ENCODE data around the gene LCN15. TPM values are rescaled to one million over a fixed set of nuclear protein-coding genes. Genes with fewer than 3 reads are reported as not detected.
A peak's percentile ranks its signal among the peaks of the same experiment; 100 is the strongest.
"Not testable (repeated sequence)": the region's sequence is repeated elsewhere in the genome, so short reads cannot be mapped to it uniquely, and the experiment has no call there.

The LCN15 gene
- total RNA-seq, 1 experiment from 2014 or later = not detected

DNA sequence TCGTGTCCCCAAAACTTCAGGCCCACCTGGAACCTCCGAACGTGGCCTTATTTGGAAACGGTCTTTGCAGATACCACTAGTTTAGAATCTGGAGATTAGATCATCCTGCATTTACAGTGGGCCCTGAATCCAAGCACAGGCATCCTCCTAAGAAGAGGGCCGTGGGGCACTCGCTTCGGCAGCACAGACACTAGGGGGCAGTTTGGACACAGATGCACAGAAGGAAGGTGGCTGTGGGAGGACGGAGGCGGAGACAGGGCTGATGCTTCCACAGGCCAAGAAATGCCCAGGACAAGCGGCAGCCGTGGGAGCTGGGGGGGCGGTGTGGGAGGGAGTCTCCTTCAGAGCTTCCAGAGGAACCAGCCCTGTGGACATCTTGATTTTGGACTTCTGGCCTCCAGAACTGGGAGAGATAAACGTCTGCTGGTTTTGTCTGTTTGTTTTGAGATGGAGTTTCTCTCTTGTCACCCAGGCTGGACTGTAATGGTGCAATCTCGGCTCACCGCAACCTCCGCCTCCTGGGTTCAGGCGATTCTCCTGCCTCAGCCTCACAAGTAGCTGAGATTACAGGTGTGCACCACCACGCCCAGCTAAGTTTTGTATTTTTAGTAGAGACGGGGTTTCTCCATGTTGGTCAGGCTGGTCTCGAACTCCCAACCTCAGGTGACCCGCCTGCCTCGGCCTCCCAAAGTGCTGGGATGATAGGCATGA, 3.3 kb downstream of the LCN15 start:
- not testable (repeated sequence) for H3K56ac ChIP-seq (ENCODE audit: insufficient read length, low read depth, low read length); H2BK20ac ChIP-seq (ENCODE audit: low read depth, low read length, poor library complexity, severe bottlenecking); H3K9me3 ChIP-seq (ENCODE audit: control insufficient read depth, low read depth, low read length); H3K9me3 Mint-ChIP-seq; H3K36me3 Mint-ChIP-seq (ENCODE audit: insufficient read depth in 1 of 3, low read depth in 3 of 3); H3K23me2 ChIP-seq (ENCODE audit: insufficient read length, low read depth, low read length, poor library complexity, severe bottlenecking); H2AK5ac ChIP-seq (ENCODE audit: insufficient read length, low read length); H3K27ac ChIP-seq (ENCODE audit: insufficient read length, low read depth, low read length); H3K18ac ChIP-seq (ENCODE audit: insufficient read length, low read depth, low read length); H3K14ac ChIP-seq (ENCODE audit: insufficient read depth, low read length); H4K91ac ChIP-seq (ENCODE audit: insufficient read length, low read depth, low read length); H3K27me3 Mint-ChIP-seq (ENCODE audit: low read depth); H2BK15ac ChIP-seq (ENCODE audit: low read depth, low read length); H3K79me1 ChIP-seq (ENCODE audit: insufficient read depth, low read depth, low read length, poor library complexity, severe bottlenecking); H3T11ph ChIP-seq (ENCODE audit: low read length); H3K9ac ChIP-seq (ENCODE audit: extremely low read depth, insufficient read length, low read length); H3K23ac ChIP-seq (ENCODE audit: insufficient read length, low read depth, low read length); H4K20me1 ChIP-seq (ENCODE audit: control insufficient read depth, insufficient read depth, insufficient read length); H3K79me2 ChIP-seq (ENCODE audit: insufficient read depth, low read length); H4K8ac ChIP-seq (replicated peaks; ENCODE audit: insufficient read length, low read depth, low read length); H3K4ac ChIP-seq (ENCODE audit: low read depth, low read length); H2BK5ac ChIP-seq (ENCODE audit: insufficient read length, low read length); H2BK120ac ChIP-seq (ENCODE audit: low read depth, low read length, poor library complexity, severe bottlenecking); H4K5ac ChIP-seq (ENCODE audit: insufficient read length, low read depth, low read length); H2BK12ac ChIP-seq (ENCODE audit: insufficient read length, low read depth, low read length); H3K4me2 ChIP-seq (ENCODE audit: insufficient read depth, insufficient read length, low read length); H3K4me1 ChIP-seq (ENCODE audit: insufficient read depth, low read length); H2AFZ ChIP-seq (ENCODE audit: low read length); H3K27me3 ChIP-seq (ENCODE audit: insufficient read depth, low read length)
- peaks cover 12 to 28% of the 10 kb centered on the region in 2 experiments; a peak in 3 of 4 replicates for H3K4me1 Mint-ChIP-seq
- WGBS (ENCODE audit: extremely low coverage, insufficient read length, low lambda C conversion rate) = no CpG with 5 or more reads among the region's 22 CpGs
- peak overlapping the region in 1 of 3 experiments; percentile 85; a peak in 1 of 7 replicates for H3K27ac Mint-ChIP-seq
- H3K4me3 Mint-ChIP-seq = peak overlapping the region in 1 of 2 experiments; percentile 44; a peak in 2 of 5 replicates
- TF ChIP-seq CTCF (conservative IDR thresholded peaks at IDR 0.05) = peak; percentile 57
- peak; percentile 67 for DNase-seq
